Stimulated activated CD4-positive, alpha-beta T cell treated with anti-CD3 and anti-CD28 coated beads, Interleukin-12 subunit alpha, Interleukin-12 subunit beta, amount 100 ng/mL, for 48 hours (primary cell): ENCODE results near the gene AGFG2.
"Not testable (repeated sequence)": the region's sequence is repeated elsewhere in the genome, so short reads cannot be mapped to it uniquely, and the experiment has no call there.

ENCODE experiments used
- DNase-seq, 3 donors: peaks; one replicate each; pipeline ENCODE4 v3.0.0-alpha.2; 2020; ENCODE audit warnings: low read depth in 2 of 3, low spot score in 1 of 3

AGFG2 gene

GRCh38 chr7:100538654-100539435 lies at the start of gene AGFG2:
TSS of gene AGFG2 (plus strand) at chr7:100539203. CDS start at chr7:100539347, 144 bp downstream.
- DNase-seq: peak; percentile 100

- DNase-seq: no peak
Observed at GRCh38 chr7:100489824-100490223, 49.2 kb upstream of the AGFG2 start.

- DNase-seq: no peak
Observed at GRCh38 chr7:100490483-100491191, 48.4 kb upstream of the AGFG2 start.

- no peak for DNase-seq
Observed at GRCh38 chr7:100491192-100491578, 47.8 kb upstream of the AGFG2 start.

GRCh38 chr7:100492738-100493475 lies 46.1 kb upstream of the AGFG2 start:
- no peak for DNase-seq

GRCh38 chr7:100493476-100494264 lies 45.3 kb upstream of the AGFG2 start:
- DNase-seq: peak; percentile 25 to 54 (median 34)

- no peak for DNase-seq
Observed at GRCh38 chr7:100496509-100496908, 42.5 kb upstream of the AGFG2 start.

GRCh38 chr7:100500743-100501142 lies 38.3 kb upstream of the AGFG2 start:
- not testable (repeated sequence) for DNase-seq

- not testable (repeated sequence) for DNase-seq
Observed at GRCh38 chr7:100504031-100504430, 35.0 kb upstream of the AGFG2 start.

GRCh38 chr7:100504887-100505611 lies 34.0 kb upstream of the AGFG2 start:
- DNase-seq: no peak

GRCh38 chr7:100506356-100506923 lies 32.6 kb upstream of the AGFG2 start:
- no peak for DNase-seq

GRCh38 chr7:100509231-100509630 lies 29.8 kb upstream of the AGFG2 start:
- no peak for DNase-seq

- no peak for DNase-seq
Observed at GRCh38 chr7:100510437-100511239, 28.4 kb upstream of the AGFG2 start.

- no peak for DNase-seq
Observed at GRCh38 chr7:100513212-100513810, 25.7 kb upstream of the AGFG2 start.

GRCh38 chr7:100515072-100515532 lies 23.9 kb upstream of the AGFG2 start:
- DNase-seq: no peak

GRCh38 chr7:100516135-100516812 lies 22.7 kb upstream of the AGFG2 start:
- DNase-seq: no peak

- DNase-seq: no peak
Observed at GRCh38 chr7:100517305-100517704, 21.7 kb upstream of the AGFG2 start.

GRCh38 chr7:100519580-100519979 lies 19.4 kb upstream of the AGFG2 start:
- DNase-seq: no peak
